HG02973 (cell line): ENCODE results near the gene ASB18.
"Not testable (repeated sequence)": the region's sequence is repeated elsewhere in the genome, so short reads cannot be mapped to it uniquely, and the experiment has no call there.

Experiments used
- ATAC-seq: cut with Tn5 transposase; IDR thresholded peaks from one replicate; pipeline ENCODE4 v1.9.1; 2021; ENCODE audit warnings: moderate library complexity; ENCODE audit not compliant: unreplicated experiment

The ASB18 gene

DNA sequence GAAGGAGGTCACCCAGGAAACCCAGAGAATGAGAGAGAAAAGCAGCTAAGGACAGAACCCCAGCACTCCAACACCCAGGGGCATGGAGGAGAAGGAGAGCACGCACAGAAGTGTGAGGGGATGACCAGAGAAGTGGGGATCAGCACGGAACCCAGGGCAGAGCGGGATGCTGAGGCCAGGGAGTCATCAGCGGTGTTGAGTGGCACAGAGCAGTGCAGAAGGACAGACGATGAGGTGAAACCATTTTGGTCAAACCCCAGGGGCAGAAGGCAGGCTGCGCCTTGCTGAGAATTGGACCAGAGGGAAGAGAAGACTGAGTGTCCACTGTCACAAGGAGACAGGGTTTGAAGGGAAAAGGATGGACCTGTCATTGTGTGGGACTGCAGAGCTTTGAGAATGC lies 23.4 kb upstream of the ASB18 start:
- no peak for ATAC-seq

- ATAC-seq = no peak
These were observed 22.8 kb upstream of the ASB18 start for GRCh38 chr2:236286873-236287545.

DNA sequence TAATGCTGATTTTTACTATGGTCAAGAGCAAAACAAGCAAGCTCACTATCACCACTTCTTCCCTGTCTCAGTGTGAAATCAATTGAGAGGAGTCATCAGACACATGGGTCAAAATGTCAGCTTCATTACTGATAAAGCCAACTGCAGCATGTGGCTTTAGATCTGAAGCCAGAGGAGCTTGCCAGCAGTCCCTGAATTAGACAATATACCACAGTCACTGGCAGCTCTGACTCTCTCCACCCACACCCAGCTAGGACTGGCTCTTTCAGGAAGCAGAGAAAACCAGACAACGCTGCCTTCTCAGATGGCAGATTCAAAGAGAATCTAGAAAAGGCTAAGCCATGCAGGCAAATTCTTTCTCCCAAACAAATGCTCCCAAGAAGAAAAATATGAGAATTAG lies 20.0 kb upstream of the ASB18 start:
- no peak for ATAC-seq

DNA sequence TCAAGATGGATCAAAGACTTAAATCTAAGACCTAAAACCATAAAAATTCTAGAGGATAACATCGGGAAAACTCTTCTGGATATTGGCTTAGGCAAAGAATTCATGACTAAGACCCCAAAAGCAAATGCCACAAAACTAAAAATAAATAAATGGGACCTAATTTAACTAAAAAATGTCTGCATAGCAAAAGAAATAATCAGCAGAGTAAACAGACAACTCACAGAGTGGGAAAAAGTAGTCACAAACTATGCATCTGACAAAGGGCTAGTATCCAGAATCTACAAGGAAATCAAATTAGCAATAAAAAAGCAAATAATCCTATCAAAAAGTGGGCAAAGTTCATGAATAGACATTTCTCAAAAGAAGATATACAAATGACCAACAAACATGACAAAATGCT lies 18.2 kb upstream of the ASB18 start:
- ATAC-seq = no peak

DNA sequence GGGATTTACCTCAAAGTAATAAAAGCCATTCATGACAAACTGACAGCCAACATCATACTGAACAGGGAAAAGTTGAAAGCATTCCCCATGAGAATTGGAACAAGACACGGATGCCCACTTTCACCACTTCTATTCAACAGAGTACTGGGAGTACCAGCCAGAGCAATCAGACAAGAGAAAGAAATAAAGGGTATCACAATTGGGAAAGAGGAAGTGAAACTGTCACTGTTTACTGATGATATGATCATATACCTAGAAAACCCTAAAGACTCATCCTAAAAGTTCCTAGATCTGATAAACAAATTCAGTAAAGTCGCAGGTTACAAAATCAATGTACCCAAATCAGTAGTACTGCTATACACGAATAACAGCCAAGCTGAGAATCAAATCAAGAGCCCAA lies 17.2 kb upstream of the ASB18 start:
- ATAC-seq = no peak

- ATAC-seq = no peak
These were observed 8.9 kb upstream of the ASB18 start for GRCh38 chr2:236273126-236273525.

DNA sequence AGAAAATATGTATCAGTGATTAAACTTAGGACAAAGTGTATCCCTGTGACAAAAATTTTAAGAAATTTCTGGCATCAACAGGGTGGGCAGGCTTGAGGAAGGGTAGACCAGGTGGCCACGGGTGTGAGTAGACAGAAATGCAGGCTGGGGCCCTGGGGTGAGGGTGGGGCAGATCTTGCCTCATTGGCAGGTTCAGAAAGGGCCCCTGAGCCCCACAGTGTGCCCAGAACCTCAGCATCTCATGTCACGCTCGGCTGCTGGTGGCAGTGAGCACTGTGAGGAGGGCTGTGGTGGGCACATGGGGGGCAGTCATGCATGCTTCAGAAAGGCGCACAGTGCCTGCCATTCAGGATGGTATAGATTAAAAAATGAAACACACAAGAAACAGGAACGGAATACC lies 7.6 kb upstream of the ASB18 start:
- ATAC-seq = no peak

- ATAC-seq = not testable (repeated sequence)
These were observed 5.7 kb upstream of the ASB18 start for GRCh38 chr2:236269876-236270275.

GRCh38 chr2:236265675-236266074 lies 1.5 kb upstream of the ASB18 start:
- no peak for ATAC-seq

DNA sequence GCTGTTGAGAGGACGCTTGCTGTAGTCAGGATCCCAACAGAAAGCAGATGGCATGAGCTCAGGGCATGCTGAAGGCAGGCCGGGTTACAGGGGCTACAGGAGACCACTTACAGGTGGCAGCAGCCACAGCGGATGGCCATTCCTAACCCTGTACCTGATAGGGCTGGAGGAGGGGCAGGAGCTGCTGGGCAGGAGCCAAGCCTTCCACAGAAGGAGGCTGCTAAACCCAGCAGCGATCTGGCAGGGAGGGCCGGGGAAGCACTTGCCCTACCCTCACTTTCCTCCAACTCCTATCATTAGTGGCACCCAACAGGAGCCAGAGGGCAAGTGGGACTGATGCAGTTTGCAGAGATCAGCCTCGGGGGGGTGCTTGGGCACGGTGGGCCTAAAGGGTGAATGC lies 2.0 kb downstream of the ASB18 start:
- no peak for ATAC-seq

- no peak for ATAC-seq
These were observed 2.8 kb downstream of the ASB18 start for GRCh38 chr2:236261452-236261851.

DNA sequence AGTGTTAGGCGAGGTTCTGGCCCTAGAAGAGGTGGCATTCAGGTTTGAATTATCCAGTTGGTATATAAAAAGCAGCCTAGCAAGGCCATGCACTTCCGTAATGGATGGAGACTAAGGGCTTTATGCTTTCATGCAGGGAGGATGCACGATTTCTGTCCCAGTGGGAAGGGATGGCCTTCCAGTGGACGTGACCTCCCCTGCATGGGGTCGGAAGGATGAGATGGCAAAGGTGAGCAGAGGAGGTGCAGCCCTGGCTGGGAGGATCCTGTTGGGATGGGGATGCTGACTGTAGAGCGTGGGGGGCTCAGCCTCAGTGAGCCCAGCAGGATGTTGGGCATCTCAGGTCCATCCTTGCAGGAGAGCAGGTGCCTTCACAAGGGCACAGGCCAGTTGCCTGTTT lies 4.8 kb downstream of the ASB18 start:
- no peak for ATAC-seq

DNA sequence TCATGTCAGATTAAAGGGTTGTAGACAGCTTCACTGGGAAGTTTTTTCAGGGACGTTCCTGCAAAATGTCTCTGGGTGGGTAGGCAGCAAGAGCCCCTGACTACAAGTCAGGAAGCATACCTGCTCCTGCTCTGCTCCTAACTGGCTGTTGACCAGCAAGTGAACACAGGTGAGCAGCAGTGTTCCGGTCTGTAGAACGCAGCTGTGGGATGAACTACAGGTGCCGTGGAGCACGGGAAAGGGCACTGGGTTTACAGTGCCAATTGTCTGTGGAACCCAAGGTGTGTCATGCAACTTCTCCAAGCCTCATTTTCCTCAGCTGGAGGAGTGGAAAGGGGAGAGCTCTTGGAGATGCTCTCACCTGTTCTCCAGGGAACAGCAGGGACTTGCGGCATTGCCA lies 6.6 kb downstream of the ASB18 start:
- no peak for ATAC-seq

DNA sequence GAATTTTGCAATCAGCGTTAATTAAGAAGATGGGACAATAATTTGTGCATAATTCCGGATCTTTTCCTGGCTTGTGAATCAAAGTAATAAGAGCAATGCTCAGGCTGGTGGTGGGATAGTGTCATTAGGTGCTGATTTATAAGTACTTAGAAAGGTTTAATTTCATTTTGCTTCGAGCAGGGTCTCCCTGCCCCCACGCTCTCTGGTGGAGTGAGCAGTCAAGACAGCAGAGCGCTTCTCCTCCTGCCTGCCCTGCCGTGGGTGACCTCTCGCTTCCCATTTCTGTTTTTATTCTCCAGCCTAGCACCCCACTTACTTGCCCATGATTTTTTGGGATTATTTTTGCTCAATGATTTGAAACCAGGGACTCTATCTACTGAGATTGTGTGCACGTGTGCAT lies 7.1 kb downstream of the ASB18 start:
- no peak for ATAC-seq

GRCh38 chr2:236256366-236256985 lies 7.7 kb downstream of the ASB18 start:
- ATAC-seq = no peak

GRCh38 chr2:236254674-236255073 lies 9.5 kb downstream of the ASB18 start:
- no peak for ATAC-seq

DNA sequence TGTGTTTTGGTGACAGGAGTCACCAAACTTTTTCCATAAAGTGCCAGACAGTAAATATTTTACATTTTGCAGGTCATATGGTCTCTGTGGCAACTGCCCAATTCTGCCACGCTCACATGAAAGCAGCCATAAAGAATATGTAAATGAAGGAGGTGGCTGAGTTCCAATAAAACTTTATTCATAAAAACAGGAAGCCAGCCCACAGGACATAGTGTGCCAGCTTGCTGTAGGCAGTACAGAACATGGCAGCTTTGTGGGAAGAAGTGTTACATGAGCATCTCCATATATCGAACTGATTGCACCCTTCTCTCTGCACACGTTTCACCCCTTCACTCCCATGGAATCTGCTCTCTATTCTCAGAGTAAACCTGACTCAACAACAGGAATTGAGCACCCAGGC lies 10.2 kb downstream of the ASB18 start:
- no peak for ATAC-seq

DNA sequence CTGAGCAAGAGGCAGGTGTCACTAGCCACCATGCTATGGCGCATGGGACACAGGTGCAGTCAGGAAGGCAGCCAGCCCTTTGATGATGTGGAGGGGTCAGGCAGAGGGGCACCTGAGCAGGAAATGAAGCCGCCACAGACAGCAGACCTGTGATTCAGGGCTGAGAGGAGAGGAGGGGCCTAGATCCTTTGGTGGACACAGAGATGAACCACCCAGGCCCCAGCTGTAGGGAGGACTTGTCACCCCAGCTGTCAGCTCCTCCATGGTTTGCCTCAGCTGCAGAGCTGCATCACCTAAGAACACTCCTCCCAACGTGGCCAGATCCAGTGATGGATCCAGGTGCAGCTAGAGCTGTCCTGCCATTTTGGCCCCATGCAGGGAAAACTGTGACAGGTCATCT lies 11.6 kb downstream of the ASB18 start:
- ATAC-seq = no peak

DNA sequence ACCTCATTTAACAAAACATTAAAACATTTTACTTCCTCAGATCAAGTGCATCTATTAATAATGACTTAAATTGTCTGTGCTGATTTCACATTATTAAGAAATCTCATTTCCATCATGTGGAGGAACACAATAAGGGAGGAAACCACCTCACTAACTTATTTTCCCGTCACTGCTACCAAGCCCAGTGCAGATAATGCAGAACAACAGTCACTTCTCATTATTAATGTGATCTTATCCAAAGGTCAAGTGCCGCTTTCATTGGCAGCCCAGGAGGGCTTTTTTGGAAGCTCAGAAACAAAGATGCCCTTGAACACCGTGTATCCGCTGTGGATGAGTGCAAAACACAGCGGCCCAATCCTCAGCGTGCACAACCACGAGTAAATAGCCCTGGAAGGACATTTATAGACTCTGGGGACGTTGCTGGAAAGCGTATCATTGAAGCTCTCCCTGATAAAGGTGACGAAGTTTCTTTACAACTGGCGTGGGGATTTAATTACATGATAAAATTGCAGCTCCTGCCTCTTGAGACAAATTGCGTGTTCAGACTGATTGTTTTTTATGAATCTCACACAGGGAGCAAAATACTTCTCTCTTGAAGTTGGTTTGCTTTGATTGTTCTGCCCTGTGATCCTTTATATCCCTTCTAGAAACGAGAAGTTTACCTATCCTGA lies 13.2 kb downstream of the ASB18 start:
- no peak for ATAC-seq

GRCh38 chr2:236250286-236250685 lies 13.9 kb downstream of the ASB18 start:
- ATAC-seq = no peak

DNA sequence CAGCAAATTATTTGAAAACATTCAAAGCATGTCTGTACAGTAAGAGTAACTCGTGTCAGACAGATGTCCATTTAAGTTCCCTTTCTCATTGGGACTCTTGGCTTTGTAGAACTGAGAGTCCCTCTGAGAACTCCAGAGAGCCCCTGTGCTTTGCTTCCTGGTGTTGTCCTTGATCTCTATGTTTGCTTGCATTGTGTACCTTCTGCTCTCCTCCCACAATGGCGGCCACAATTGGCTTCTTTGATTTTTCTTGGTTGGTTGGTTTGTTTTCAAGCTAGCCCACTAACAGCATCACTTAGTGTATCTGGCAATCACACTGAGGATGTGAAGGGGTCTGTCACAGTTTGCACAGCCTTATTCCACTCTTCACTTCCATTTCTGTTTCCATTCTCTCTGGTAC lies 15.1 kb downstream of the ASB18 start:
- no peak for ATAC-seq

DNA sequence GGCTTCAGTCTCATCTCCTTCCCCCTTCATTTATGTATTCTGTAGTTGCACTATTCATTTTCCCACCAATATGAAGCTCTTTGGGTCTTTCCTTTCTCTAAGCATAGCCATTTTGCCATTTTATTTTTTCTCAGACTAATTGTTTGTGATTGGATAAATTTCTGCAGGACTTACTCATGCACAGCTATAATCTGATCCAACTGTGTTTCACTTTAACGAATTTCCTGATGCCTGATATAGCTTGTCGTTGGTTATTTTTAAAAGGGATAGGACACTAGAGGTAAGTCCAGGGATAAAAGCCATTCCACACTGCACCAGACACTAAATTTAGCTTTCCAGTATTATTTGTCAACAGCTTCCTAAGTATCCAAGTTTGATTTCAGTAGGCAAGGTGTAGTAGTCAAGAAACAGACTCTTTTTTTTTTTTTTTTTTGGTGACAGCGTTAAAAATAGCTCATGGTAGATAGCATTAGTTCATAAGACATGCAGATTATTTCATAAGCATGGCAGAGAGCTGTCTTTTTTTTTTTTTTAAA lies 17.4 kb downstream of the ASB18 start:
- ATAC-seq = no peak
